ENCODE results near the gene SUGP2. TPM values are rescaled to one million over a fixed set of nuclear protein-coding genes. Genes with fewer than 3 reads are reported as not detected.

Gene SUGP2
- total RNA-seq, 2 experiments from 2014 or later = 98.1 to 102 TPM

Other genes starting within 250 kb of the SUGP2 start
- gene COMP, start 242.2 kb downstream of the SUGP2 start, total RNA-seq = not detected
- gene UPF1, start 201.6 kb downstream of the SUGP2 start, total RNA-seq = 10 to 100 TPM; 71.7 to 77.2 TPM
- not detected for gene CERS1, start 137.4 kb downstream of the SUGP2 start, total RNA-seq
- gene COPE, start 114.1 kb downstream of the SUGP2 start, total RNA-seq = 100 to 1,000 TPM; 217 to 220 TPM
- 10 to 100 TPM; 37.7 to 46.3 TPM for gene DDX49, start 113.8 kb downstream of the SUGP2 start, total RNA-seq
- gene HOMER3, start 92.3 kb downstream of the SUGP2 start, total RNA-seq = 1 to 10 TPM in 1 of 2 experiments, under 1 TPM in 1; 0.77 to 1.2 TPM
- gene ARMC6, start 86 bp upstream of the SUGP2 start, total RNA-seq = 10 to 100 TPM; 24.4 to 26.2 TPM
- gene SLC25A42, start 30.5 kb upstream of the SUGP2 start, total RNA-seq = 10 to 100 TPM; 12.2 to 12.4 TPM
- gene TMEM161A, start 105.0 kb upstream of the SUGP2 start, total RNA-seq = 10 to 100 TPM; 17.8 to 18.9 TPM
- gene MEF2B, start 136.7 kb upstream of the SUGP2 start, total RNA-seq = 1 to 10 TPM; 3.9 to 4.3 TPM
- 10 to 100 TPM; 16.4 to 17.8 TPM for gene BORCS8, start 158.6 kb upstream of the SUGP2 start, total RNA-seq
- 10 to 100 TPM; 73.7 to 78.1 TPM for gene RFXANK, start 158.7 kb upstream of the SUGP2 start, total RNA-seq
- gene NR2C2AP, start 169.9 kb upstream of the SUGP2 start, total RNA-seq = 10 to 100 TPM; 39.2 to 42.9 TPM
- under 1 TPM; 0.05 to 0.07 TPM for gene NCAN, start 178.4 kb upstream of the SUGP2 start, total RNA-seq
- not detected for gene TM6SF2, start 239.8 kb upstream of the SUGP2 start, total RNA-seq

Data from activated CD4-positive, alpha-beta memory T cell treated with anti-CD3 and anti-CD28 coated beads for 36 hours (primary cell).